GM12875 (cell line): ENCODE data around the gene OR3A2.
"Not testable (repeated sequence)": the region's sequence is repeated elsewhere in the genome, so short reads cannot be mapped to it uniquely, and the experiment has no call there.

ENCODE experiments used
- H3K4me3 ChIP-seq: one replicate; pipeline ENCODE4 v1.5.1; 2011; ENCODE audit warnings: low read depth, low read length, control low read depth
- CTCF ChIP-seq: IDR thresholded peaks from 2 replicates; pipeline ENCODE4 v1.5.1; 2011; ENCODE audit warnings: low read depth, mild to moderate bottlenecking, control low read depth, inconsistent platforms, low read length, moderate library complexity, borderline replicate concordance; ENCODE audit not compliant: insufficient read depth

Gene OR3A2

GRCh38 chr17:3335876-3336275 is 50.2 kb downstream of the OR3A2 start:
- no peak overlapping the region for H3K4me3 ChIP-seq
- no peak for TF ChIP-seq CTCF

DNA sequence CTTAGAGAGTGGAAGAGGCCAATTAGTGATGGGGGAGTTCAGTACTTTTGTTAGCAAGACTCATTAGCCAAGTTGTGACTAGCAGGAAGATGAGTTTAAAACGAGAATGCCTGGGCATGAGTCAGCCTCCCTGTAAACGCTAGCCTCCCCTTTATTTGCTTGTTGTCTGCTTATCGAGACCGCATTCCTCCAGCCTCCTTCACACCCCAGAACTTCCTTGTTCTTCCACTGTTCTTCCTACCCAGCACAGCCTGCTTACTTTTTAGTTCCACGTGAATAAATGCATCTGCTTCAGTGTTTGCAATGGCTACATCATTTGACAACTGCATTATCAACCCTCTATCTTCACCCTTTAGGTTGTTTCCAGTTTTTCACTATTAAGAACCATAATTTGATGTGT is 67.8 kb downstream of the OR3A2 start:
- H3K4me3 ChIP-seq = no peak overlapping the region
- no peak for TF ChIP-seq CTCF

DNA sequence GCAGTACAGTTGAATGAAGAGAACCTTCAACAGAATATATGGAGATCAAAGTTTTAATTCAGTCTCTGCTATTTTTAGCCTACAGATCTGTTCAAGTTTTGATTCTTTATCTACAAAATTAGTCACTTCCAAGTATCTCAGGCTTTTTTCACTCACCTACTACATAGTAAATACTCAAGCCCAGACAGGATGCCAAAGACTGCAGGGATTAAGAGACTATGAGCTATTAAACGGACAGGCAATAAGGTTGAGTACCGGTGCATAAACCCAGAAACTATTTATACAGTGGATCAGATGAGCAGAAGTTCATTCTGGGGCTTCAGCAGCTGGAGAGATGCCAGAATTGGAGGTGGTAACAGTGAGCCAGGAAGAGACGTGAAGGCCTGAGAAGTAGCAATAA is 69.3 kb downstream of the OR3A2 start:
- TF ChIP-seq CTCF = no peak
- H3K4me3 ChIP-seq = no peak overlapping the region

- no peak overlapping the region for H3K4me3 ChIP-seq
- no peak for TF ChIP-seq CTCF
These were observed 77.5 kb downstream of the OR3A2 start for GRCh38 chr17:3308603-3309002.

GRCh38 chr17:3298260-3298659 is 87.8 kb downstream of the OR3A2 start, which contains the start of gene OR3A1:
OR3A1 (minus strand) TSS chr17:3298360; CDS start chr17:3292582, 5,778 bp downstream.
- no peak for TF ChIP-seq CTCF
- no peak within 1 kb of the TSS for H3K4me3 ChIP-seq

DNA sequence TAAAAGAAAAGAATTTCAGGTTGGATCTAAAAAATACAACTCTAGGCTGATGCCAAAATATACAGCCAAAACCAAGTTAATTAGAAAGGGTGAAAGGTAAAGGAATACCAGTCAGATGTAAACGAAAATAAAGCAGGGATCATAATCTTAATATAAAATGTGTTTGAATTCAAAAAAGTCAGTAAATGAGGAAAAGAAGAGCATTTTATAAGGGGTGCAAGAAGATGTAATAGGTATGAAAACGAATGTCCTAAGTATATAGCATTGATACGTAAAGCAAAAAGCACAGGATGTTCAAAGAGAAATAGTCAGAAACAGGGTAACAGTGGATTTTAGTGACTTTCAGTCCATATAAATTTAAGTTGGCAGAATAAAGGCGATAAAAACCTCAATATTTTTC is 90.5 kb downstream of the OR3A2 start:
- TF ChIP-seq CTCF = no peak
- no peak overlapping the region for H3K4me3 ChIP-seq

GRCh38 chr17:3293548-3293947 is 92.6 kb downstream of the OR3A2 start:
- H3K4me3 ChIP-seq = not testable (repeated sequence)

GRCh38 chr17:3282901-3283300 is 103.2 kb downstream of the OR3A2 start:
- no peak for TF ChIP-seq CTCF
- H3K4me3 ChIP-seq = no peak overlapping the region
